ENCODE measurements around the gene GFI1B.

The GFI1B gene

DNA sequence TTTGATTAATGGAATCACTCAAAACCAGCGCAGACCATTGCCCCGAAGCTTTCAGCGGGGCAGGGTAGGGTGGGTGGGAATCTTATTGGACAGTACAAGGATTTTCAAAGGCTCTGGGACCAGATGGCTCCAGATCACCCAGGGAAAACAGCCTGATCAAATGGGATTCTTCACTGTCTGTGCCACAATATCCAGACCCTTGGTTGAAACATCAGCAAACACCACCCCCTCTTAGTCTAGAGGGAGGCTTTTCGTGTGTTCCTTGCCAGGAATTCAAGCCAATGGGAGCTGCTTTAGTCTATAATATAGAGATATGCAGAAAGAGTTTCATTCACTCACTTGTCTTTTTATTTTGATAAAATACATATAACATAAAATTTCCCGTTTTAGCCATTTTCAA lies 1.7 kb downstream of the GFI1B start:
- TF ChIP-seq, protein P1, sequence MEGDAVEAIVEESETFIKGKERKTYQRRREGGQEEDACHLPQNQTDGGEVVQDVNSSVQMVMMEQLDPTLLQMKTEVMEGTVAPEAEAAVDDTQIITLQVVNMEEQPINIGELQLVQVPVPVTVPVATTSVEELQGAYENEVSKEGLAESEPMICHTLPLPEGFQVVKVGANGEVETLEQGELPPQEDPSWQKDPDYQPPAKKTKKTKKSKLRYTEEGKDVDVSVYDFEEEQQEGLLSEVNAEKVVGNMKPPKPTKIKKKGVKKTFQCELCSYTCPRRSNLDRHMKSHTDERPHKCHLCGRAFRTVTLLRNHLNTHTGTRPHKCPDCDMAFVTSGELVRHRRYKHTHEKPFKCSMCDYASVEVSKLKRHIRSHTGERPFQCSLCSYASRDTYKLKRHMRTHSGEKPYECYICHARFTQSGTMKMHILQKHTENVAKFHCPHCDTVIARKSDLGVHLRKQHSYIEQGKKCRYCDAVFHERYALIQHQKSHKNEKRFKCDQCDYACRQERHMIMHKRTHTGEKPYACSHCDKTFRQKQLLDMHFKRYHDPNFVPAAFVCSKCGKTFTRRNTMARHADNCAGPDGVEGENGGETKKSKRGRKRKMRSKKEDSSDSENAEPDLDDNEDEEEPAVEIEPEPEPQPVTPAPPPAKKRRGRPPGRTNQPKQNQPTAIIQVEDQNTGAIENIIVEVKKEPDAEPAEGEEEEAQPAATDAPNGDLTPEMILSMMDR (IDR thresholded peaks at IDR 0.05; ENCODE audit: borderline replicate concordance, insufficient read depth, low read depth, low read length): no peak
- no peak overlapping the region for H3K4me3 ChIP-seq (ENCODE audit: low read depth, low read length)

- TF ChIP-seq, protein P1 (IDR thresholded peaks at IDR 0.05; ENCODE audit: borderline replicate concordance, insufficient read depth, low read depth, low read length): no peak
- no peak overlapping the region for H3K4me3 ChIP-seq (ENCODE audit: low read depth, low read length)
Observed at GRCh38 chr9:132982458-132982857, 4.0 kb downstream of the GFI1B start.

GRCh38 chr9:132983491-132984201 lies 5.2 kb downstream of the GFI1B start:
- no peak overlapping the region for H3K4me3 ChIP-seq (ENCODE audit: low read depth, low read length)
- TF ChIP-seq, protein P1 (IDR thresholded peaks at IDR 0.05; ENCODE audit: borderline replicate concordance, insufficient read depth, low read depth, low read length): no peak

GRCh38 chr9:132984202-132985070 lies 5.9 kb downstream of the GFI1B start:
- TF ChIP-seq, protein P1 (IDR thresholded peaks at IDR 0.05; ENCODE audit: borderline replicate concordance, insufficient read depth, low read depth, low read length): no peak
- no peak overlapping the region for H3K4me3 ChIP-seq (ENCODE audit: low read depth, low read length)

DNA sequence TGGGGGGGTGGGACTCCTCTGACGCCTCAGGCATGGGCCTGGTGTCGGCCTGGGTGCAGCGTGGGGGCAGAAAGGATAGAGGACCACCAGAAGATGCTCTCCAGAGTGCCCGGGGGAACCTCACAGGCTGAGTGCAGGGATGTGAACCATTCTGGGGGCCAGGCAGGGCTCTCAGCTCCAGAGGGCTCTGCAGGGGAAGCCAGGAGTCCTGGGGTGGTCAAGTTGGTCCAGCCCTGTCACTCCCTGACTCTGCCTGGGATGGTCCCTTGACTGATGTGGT lies 6.5 kb downstream of the GFI1B start:
- TF ChIP-seq, protein P1 (IDR thresholded peaks at IDR 0.05; ENCODE audit: borderline replicate concordance, insufficient read depth, low read depth, low read length): no peak
- H3K4me3 ChIP-seq (ENCODE audit: low read depth, low read length): no peak overlapping the region

DNA sequence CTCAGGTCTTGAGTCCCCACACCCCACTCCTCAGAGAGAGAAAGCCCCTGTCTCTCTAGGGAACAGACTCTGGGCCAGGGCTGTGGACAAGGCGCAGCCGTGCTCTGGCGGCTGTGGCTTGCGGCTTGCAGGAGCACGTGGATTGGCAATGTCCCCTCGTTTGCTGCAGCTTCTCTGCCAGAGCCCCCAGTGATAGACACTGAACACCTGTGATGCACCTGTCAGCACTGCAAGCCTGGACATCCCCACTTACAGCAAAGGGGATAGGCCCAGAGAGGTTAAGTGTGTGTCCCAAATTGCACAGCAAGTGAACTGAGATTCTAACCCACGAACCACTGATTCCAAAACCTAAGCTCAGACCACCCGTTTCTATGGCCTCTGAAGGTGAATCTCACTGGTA lies 7.0 kb downstream of the GFI1B start:
- H3K4me3 ChIP-seq (ENCODE audit: low read depth, low read length): no peak overlapping the region
- TF ChIP-seq, protein P1 (IDR thresholded peaks at IDR 0.05; ENCODE audit: borderline replicate concordance, insufficient read depth, low read depth, low read length): no peak

DNA sequence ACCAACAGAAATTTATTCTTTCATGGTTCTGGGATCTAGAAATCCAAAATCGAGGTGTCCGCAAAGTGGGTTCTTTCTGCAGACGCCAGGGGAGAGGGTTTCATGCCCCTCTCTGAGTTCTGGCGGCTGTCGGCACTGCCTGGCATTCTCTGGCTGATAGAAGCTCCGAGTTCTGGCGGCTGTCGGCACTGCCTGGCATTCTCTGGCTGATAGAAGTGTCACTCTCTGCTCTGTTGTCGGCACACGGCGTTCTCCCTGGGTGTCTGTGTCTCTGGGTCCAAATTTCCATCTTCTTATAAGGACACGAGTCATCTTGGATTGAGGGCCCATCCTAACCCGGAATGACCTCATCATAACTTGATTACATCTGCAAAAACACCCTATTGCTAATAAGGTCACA lies 7.6 kb downstream of the GFI1B start:
- TF ChIP-seq, protein P1 (IDR thresholded peaks at IDR 0.05; ENCODE audit: borderline replicate concordance, insufficient read depth, low read depth, low read length): no peak
- no peak overlapping the region for H3K4me3 ChIP-seq (ENCODE audit: low read depth, low read length)

Measured in GM12875 (cell line).